HG03066 (cell line): ENCODE results near the gene PMP22.

Experiments
- ATAC-seq: cut with Tn5 transposase; IDR thresholded peaks from one replicate; pipeline ENCODE4 v1.9.1; 2021; ENCODE audit warnings: low read depth; ENCODE audit not compliant: unreplicated experiment

PMP22 gene

DNA sequence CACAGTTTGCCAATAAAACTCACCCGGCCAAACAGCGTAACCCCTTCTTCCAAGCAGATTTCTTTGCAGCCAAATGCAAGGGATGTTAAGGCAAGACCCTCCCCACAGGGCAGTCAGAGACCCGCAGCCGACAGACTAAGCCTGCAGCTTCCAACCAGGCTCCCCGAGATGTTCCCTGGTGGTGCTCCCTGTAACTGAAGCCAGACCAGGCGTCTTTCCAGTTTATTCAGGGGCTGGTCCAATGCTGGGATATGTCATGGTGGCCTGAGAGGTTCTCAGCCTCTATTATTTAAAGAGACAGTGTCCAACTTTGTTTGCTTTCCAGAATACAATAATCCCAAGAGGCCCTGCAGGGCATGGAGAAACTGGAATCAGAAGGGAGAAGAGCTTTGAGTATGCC lies at the start of gene PMP22:
PMP22 (minus strand) TSS at position 196 of the 400 bp plus-strand sequence. CDS start 4,599 bp downstream, outside the sequence.
- no peak for ATAC-seq

DNA sequence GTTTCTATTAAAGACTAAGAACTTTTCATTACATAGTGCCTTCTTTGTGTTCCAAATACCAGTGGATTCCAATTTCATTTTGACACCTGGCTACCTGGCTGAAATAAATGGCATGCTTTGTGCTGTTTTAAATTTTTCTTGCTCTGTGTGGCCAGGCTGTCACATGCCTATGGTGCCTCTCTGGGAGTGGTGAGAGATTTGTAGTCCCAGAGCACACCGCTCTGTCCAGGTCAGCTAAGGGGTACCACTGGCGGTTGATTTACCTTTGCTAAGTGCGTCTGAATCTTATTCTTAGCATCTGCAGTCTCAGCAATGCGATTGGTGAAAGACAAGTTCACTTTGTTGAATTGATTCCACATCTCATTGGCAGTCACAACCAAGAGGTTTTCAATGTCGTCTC lies 46.9 kb upstream of the PMP22 start:
- ATAC-seq = no peak

DNA sequence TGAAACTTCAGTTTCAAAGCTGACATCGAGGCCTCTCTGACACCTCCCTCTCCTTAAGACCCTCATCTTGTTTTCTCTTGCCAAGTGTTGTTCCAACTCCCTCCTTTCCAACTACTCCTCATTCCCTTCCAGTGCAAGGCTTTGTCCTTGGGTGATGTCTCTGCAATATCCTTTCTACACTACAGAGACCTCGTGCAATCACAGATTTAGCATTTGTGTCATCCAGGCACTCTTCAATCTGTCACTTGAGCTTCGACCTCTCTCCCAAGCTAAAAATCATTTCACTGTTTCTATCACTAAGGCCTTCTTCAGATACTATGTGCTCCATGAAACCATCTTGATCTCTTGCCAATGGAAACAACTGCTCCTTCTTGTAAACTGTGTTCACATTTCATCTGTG lies 44.7 kb upstream of the PMP22 start:
- no peak for ATAC-seq

DNA sequence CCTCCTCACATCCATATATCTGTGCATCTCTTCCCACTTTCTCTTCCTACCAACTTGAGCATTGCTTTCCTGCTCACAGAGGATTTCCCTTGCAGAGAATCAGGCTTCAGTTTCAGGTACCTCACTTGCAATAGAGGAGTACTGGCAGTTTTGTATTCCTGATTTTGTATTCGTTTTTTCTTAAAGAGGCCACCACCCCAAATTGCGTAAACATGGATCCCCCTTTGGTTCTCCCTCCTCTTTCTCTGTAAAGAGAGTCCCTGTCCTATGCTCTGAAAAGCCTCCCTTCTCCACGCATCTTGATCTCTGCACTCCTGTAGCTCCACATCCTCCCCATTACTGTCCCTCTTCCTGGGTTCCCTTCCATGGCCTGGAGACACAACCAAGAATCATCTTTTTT lies 44.1 kb upstream of the PMP22 start:
- ATAC-seq = no peak

DNA sequence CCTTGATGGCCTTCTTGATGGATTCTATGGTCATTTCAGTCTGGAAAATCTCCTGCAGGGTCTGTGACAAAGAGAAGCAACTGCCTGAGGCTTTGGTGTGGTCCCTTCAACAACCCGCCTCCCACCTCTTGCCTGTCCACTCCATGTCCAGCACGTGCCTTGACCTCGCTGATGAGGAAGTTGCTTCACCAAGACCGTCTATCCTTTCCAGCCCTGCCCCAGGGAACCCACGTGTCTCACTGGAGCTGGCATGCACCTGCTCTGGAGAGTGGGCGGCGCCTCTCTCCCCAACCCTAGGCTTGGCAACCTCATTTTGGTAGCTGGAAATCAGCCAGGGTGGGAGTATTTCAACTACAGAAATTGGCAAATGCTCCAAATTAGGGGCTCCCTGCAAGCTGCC lies 43.6 kb upstream of the PMP22 start:
- ATAC-seq = no peak

DNA sequence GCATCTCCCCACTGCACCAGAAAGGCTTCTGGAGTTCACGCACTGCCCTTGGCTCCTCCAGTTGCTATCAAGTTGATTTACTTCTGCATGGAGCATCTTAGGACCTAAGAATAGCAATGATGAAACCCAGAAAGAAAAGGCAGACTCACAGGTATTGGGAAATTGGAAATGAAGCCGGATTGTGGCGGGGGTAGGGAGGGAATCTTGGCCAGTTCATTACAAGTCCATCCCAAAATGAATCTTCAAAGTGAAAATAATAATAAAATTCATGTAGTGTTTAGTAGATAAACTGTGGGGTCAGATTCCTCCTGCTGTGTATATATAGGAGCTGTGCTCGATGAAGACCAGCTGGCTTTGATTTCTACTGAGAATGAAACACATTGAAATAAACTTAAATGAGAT lies 42.6 kb upstream of the PMP22 start:
- ATAC-seq = no peak

DNA sequence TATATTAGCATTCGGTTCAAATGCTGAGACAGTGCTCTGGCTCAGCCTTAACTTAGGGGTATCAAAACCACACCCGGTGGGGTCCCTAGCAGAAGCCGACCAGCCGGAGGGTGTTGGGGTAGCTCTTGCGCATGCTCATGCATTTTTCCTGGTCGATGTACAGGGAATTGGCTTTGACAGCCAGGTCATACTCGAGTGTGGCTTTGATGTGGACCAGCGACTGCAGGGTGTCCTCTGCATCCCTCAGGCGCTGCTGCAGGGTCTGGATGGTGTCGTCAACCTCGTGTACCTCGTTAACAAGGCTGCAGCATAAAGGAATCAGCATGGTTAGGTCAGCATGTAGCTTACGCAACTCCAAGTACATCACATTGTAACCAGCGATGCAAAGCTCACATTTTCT lies 38.7 kb upstream of the PMP22 start:
- ATAC-seq = no peak

GRCh38 chr17:15303268-15303667 lies 38.1 kb upstream of the PMP22 start:
- no peak for ATAC-seq

- no peak for ATAC-seq
Measured at GRCh38 chr17:15301845-15302244, 36.7 kb upstream of the PMP22 start.

DNA sequence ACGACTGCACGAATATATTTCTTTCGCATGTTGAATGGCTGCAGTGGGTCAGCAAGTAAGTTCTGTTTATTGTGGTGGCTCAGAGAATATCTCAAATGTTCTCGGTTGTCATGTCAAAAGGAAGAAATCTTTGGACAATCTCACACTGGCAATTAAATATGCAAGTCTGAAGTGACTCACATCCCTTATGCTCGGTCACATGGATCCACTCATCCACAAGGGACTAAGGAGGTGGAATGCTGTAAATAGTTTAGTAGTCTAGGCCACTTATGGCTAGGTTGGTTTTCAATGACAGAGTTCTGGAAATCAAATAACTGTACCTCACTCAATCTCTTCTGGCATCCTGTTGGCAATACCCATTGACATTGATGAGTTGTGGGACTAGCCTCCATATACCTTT lies 33.0 kb upstream of the PMP22 start:
- no peak for ATAC-seq

DNA sequence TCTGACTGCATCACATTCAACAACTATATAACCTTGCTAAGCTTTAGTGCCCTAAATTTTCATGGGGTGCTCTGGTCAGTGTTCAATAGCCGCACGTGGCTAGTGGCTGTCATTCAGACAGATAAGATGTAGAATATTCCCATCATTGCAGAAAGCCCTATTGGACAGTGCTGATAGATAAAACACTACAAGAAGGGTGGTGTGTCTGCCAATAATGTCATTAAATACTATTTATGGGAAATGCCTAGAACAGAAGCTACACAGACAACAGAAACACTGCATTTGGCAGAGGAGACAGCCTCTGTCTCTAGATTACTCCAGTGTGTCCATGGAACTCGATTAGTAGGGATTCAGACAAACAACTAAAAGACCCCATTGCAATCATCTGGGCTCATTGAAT lies 28.4 kb upstream of the PMP22 start:
- no peak for ATAC-seq

DNA sequence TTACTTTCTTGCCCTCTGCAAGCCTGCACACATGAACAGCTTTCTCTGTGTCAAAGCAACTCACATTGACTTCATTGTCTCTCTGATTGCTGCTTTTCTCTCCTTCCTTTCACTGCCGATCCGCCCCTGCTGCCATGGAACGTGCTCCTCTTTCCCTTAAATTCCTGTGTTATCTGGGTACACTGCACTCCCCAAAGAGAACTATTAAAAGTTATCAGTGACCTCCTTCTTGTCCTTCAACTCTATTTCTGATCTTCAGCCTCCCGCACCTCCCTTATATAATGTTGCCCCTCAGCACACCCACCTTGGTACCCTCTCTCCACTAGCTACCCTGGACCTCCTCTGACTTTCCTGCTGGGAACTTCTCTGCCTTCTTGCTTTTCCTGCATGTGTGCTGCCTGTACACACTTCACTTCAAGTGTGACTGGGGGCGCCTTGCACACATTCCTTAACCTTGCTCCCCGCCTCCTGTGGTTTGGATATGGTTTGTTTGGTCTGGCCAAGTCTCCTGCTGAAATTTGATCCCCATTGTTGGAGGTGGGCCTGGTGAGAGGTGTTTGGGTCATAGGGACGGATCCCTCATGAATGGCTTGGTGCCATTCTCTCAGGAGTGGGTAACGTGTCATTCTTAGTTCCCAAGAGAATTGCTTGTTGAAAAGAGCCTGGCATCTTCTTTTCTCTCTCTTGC lies 26.7 kb upstream of the PMP22 start:
- no peak for ATAC-seq

GRCh38 chr17:15290605-15291004 lies 25.5 kb upstream of the PMP22 start:
- no peak for ATAC-seq

- no peak for ATAC-seq
Measured at GRCh38 chr17:15289285-15290183, 24.4 kb upstream of the PMP22 start.

- ATAC-seq = no peak
Measured at GRCh38 chr17:15288859-15289258, 23.7 kb upstream of the PMP22 start.

DNA sequence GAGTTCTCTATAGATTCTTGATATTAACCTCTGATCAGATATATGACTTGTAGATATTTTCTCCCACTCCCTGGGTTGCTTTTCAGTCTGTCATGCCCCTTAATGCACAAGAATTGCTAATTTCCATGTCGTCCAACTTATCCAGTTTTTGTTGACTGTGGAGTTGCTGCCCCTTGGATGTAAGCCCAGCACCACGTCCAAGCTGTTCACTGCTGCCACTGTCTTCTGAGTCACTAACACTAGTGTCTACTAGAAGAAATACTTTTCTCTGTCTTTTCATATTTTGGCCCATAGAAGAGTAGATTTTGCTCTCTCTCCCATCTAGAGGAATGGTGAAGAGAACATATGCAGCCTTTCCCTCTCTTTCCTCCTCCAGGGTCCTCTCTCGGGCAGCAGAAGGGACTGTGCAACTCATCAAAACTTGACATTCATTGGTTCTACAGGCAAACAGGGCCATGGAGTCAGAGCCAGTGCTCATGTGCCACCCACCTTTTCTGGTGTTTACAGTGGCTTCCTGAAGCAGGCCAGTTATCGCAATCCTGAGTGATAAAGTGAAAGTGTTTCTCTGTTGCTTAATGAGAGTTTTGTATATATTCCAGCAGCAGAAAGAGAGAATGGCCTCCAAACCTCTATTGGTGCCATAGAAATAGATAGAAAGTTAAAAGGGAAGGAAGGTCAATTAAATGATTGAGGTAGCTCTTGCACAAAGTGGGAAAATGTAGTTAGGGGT lies 22.6 kb upstream of the PMP22 start:
- ATAC-seq = no peak

DNA sequence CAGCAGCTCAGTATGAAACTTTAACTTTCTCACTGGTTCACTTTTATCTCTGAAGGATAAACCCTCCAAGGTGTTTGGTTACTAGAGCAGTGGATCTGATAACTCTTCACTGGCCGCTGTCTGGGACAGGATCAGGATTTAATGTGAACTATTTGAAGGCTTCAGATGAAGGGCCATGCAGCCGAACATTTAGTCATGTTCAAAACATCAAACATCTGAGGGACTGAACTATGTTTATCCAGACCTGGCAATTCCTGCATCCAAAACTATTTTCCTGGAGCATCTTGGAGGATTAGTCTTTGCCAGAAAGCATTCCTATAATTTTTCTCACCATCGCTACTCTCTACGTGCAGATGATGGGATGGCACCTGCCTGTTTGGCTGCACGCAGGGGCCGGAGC lies 20.3 kb upstream of the PMP22 start:
- ATAC-seq = no peak

DNA sequence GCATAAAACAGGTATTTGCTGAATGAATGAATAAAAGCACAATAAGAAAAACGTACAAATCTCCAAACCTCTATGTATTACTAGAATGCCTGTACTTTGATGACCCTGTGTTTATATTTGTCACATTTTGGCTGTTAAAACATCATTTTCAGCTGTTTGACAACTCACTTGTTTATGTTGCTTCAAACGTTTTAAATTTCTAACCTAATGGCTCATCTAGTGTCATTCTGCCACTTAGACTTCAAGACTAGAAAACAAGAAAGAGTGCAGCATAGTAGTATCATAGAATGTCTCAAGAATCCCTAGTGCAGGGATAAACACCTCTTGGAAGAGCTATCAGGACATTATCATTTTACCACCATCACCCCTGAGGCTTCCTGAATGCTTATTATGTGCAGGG lies 19.4 kb upstream of the PMP22 start:
- no peak for ATAC-seq

DNA sequence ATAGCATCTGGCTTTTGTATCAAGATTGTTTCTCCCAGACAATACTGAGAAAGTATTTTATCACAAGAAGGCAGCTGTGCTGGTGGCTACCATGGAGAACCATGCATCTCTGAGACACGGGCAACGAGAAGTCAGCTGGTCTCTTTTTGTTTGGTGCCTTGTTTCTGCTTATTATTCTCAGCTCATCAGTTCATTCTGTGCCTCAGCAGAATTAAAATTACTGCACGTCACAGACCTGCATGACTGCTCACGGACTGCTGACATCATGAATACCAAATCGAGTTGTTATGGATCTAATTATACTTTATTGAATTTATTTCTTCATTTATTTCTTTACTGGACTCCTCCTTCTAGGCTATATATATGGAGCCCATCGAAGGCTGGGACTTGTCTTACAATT lies 19.0 kb upstream of the PMP22 start:
- no peak for ATAC-seq

- ATAC-seq = no peak
Measured at GRCh38 chr17:15281909-15282308, 16.8 kb upstream of the PMP22 start.

- no peak for ATAC-seq
Measured at GRCh38 chr17:15278924-15279477, 13.9 kb upstream of the PMP22 start.
